Measurements from ENCODE around the gene OLA1. TPM values are rescaled to one million over a fixed set of nuclear protein-coding genes. Genes with fewer than 3 reads are reported as not detected.
A peak's percentile ranks its signal among the peaks of the same experiment; 100 is the strongest.

OLA1 gene
- total and polyA plus RNA-seq, 7 donors = 51.5 to 99.6 (median 67.6) TPM

DNA sequence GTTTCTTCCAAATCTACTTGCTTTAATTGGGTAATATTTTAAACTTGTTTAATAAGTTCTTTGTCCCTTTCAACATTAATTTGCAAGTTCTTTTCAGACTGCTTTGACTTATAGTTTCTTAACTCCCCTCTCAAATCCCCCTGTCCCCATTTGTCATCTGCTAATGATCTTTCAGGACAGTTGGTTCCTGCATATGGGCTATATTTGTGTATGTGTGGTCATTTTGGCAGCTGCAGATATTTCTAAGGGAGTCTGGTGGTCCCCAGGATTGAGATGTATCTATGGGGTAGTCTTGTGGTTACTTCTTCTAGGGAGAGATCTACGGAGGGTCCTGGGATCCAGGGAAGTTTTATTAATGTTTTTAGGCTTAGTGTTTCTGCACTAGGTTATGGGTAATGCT, 162.6 kb downstream of the OLA1 start:
- no peak for TF ChIP-seq CTCF (IDR thresholded peaks at IDR 0.05)
- TF ChIP-seq EP300 (IDR thresholded peaks at IDR 0.05) = no peak
- TF ChIP-seq POLR2AphosphoS5 (IDR thresholded peaks at IDR 0.05) = no peak
- Histone ChIP-seq H3K36me3 (no peaks in the 10 kb centered on the region), H3K27ac (no peak overlapping the region), H3K27me3 (no peaks in the 10 kb centered on the region), H3K4me3 (no peak overlapping the region), H3K4me1 (no peaks in the 10 kb centered on the region), H3K9me3 (no peaks in the 10 kb centered on the region)
- no peak for DNase-seq
- WGBS, 2 donors = 92 to 93% methylated on average over 1 of the region's 1 CpG
- intact Hi-C loops (cut with DNase I) = no loop called here

GRCh38 chr2:174083843-174084458, 164.4 kb downstream of the OLA1 start:
- Histone ChIP-seq H3K4me1 (no peaks in the 10 kb centered on the region), H3K27me3 (no peaks in the 10 kb centered on the region), H3K9me3 (no peaks in the 10 kb centered on the region), H3K36me3 (no peaks in the 10 kb centered on the region), H3K4me3 (no peak overlapping the region), H3K27ac (no peak overlapping the region)
- intact Hi-C loops (cut with DNase I) = no loop called here
- no peak for TF ChIP-seq CTCF (IDR thresholded peaks at IDR 0.05)
- DNase-seq = no peak
- 39 to 73% methylated on average over 3 of the region's 3 CpGs for WGBS, 2 donors

- no peak for DNase-seq
- Histone ChIP-seq H3K27ac (no peak overlapping the region), H3K4me3 (no peak overlapping the region), H3K4me1 (no peaks in the 10 kb centered on the region), H3K27me3 (no peaks in the 10 kb centered on the region), H3K36me3 (no peaks in the 10 kb centered on the region), H3K9me3 (no peaks in the 10 kb centered on the region)
- WGBS, 2 donors = 82 to 89% methylated on average over 6 of the region's 6 CpGs
- intact Hi-C loops (cut with DNase I) = no loop called here
- TF ChIP-seq CTCF (IDR thresholded peaks at IDR 0.05) (no peak), POLR2AphosphoS5 (IDR thresholded peaks at IDR 0.05) (no peak), POLR2A (IDR thresholded peaks at IDR 0.05) (no peak), EP300 (IDR thresholded peaks at IDR 0.05) (no peak)
Measured at GRCh38 chr2:174080672-174081121, 167.6 kb downstream of the OLA1 start.

DNA sequence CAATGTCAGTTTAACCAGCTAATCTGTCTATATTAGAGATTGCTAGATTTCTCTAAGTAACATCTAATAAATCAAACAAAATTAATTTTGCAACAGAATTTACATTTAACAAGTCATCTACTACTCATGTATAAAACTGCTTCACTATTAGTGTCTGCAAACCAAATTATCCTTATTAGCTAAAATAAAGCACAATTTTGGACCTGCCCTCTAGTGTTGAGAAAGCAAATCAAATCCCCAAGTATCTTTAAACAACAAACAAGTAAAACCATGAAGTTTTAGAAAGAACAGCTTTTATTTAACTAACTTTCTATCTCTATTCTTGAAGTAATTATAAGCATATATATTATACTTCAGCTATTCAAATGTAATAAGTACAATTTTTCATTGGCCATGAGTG, 170.1 kb downstream of the OLA1 start:
- no peaks in the 10 kb centered on the region for H3K4me1 ChIP-seq
- peaks cover 0 to 3% (median 0%) of the 10 kb centered on the region in 4 donors for H3K36me3 ChIP-seq
- no peak for DNase-seq
- intact Hi-C loops (cut with DNase I) = no loop called here
- H3K27ac ChIP-seq = no peak overlapping the region
- H3K9me3 ChIP-seq = no peaks in the 10 kb centered on the region
- no peak overlapping the region for H3K4me3 ChIP-seq
- no peak for TF ChIP-seq POLR2A (IDR thresholded peaks at IDR 0.05)
- peak in 2 of 4 experiments; percentile 27 to 40 for TF ChIP-seq CTCF (IDR thresholded peaks at IDR 0.05)
- H3K27me3 ChIP-seq = no peaks in the 10 kb centered on the region

GRCh38 chr2:174076975-174077374, 171.4 kb downstream of the OLA1 start:
- H3K27ac ChIP-seq = no peak overlapping the region
- TF ChIP-seq EP300 (IDR thresholded peaks at IDR 0.05) (no peak), POLR2AphosphoS5 (IDR thresholded peaks at IDR 0.05) (no peak), CTCF (IDR thresholded peaks at IDR 0.05) (no peak), POLR2A (IDR thresholded peaks at IDR 0.05) (no peak)
- H3K27me3 ChIP-seq = no peaks in the 10 kb centered on the region
- intact Hi-C loops (cut with DNase I) = no loop called here
- WGBS, 2 donors = 86 to 87% methylated on average over 1 of the region's 1 CpG
- no peaks in the 10 kb centered on the region for H3K9me3 ChIP-seq
- H3K36me3 ChIP-seq = peaks cover 0 to 3% (median 0%) of the 10 kb centered on the region in 4 donors
- no peaks in the 10 kb centered on the region for H3K4me1 ChIP-seq
- DNase-seq = no peak
- no peak overlapping the region for H3K4me3 ChIP-seq

Measured in sigmoid colon (tissue), 7 donors.